Hepatocyte (in vitro differentiated cells): ENCODE data around the gene NDST1. TPM values are rescaled to one million over a fixed set of nuclear protein-coding genes. Genes with fewer than 3 reads are reported as not detected.

Experiments used
- DNase-seq: peaks from one replicate; pipeline ENCODE4 v3.0.0-alpha.2; 2016; ENCODE audit warnings: low spot score
- H2AFZ ChIP-seq: fragments of 200-600 bp; sonication (generic); 2 replicates; pipeline ENCODE4 v1.6.0; 2016; ENCODE audit warnings: antibody characterized with exemption, mild to moderate bottlenecking
- H3K27ac ChIP-seq: fragments of 200-600 bp; sonication (generic); 2 replicates; pipeline ENCODE4 v1.5.1; 2016; ENCODE audit warnings: mild to moderate bottlenecking
- H3K27me3 ChIP-seq: fragments of 200-600 bp; sonication (generic); 2 replicates; pipeline ENCODE4 v1.6.1; 2016
- H3K36me3 ChIP-seq: fragments of 200-600 bp; sonication (generic); replicated peaks from 2 replicates; pipeline ENCODE4 v1.5.1; 2016; ENCODE audit warnings: low read depth; ENCODE audit not compliant: insufficient read depth
- H3K4me1 ChIP-seq: fragments of 200-600 bp; sonication (generic); 2 replicates; pipeline ENCODE4 v1.5.1; 2016; ENCODE audit warnings: mild to moderate bottlenecking, moderate library complexity; ENCODE audit not compliant: insufficient read depth
- H3K4me2 ChIP-seq: fragments of 200-600 bp; sonication (generic); 2 replicates; pipeline ENCODE4 v1.6.0; 2016
- H3K4me3 ChIP-seq: fragments of 200-600 bp; sonication (generic); 2 replicates; pipeline ENCODE4 v1.5.1; 2016; ENCODE audit warnings: mild to moderate bottlenecking
- H3K79me2 ChIP-seq: fragments of 200-600 bp; sonication (generic); 2 replicates; pipeline ENCODE4 v1.6.0; 2017; ENCODE audit warnings: mild to moderate bottlenecking
- H3K9me2 ChIP-seq: fragments of 200-600 bp; sonication (generic); replicated peaks from 2 replicates; pipeline ENCODE4 v1.6.0; 2017; ENCODE audit warnings: mild to moderate bottlenecking; ENCODE audit not compliant: insufficient read depth
- H3K9me3 ChIP-seq: fragments of 200-600 bp; sonication (generic); 2 replicates; pipeline ENCODE4 v1.5.1; 2016; ENCODE audit warnings: low read depth, mild to moderate bottlenecking
- H4K20me1 ChIP-seq: fragments of 200-600 bp; sonication (generic); 2 replicates; pipeline ENCODE4 v1.6.0; 2016; ENCODE audit warnings: mild to moderate bottlenecking; ENCODE audit not compliant: insufficient read depth, poor library complexity, severe bottlenecking
- EZH2 ChIP-seq: fragments of 200-600 bp; sonication (generic); IDR thresholded peaks from 2 replicates; pipeline ENCODE4 v1.6.1; 2016; ENCODE audit warnings: antibody characterized with exemption, mild to moderate bottlenecking, borderline replicate concordance
- EZH2phosphoT487 ChIP-seq: fragments of 200-600 bp; sonication (generic); IDR thresholded peaks from one replicate; pipeline ENCODE4 v1.6.1; 2018; ENCODE audit warnings: antibody characterized with exemption, mild to moderate bottlenecking, low read depth, moderate library complexity; ENCODE audit not compliant: unreplicated experiment, severe bottlenecking
- WGBS: methylation state at CpG from one replicate; pipeline ENCODE4 v1.1.6; 2016; ENCODE audit warnings: low lambda C conversion rate; ENCODE audit errors: missing lambda C conversion rate; 5-methylcytosine and 5-hydroxymethylcytosine counted together
- polyA plus RNA-seq: library from polyadenylated mRNA; unstranded; fragments of >200 nt; fragmentation: Nextera tagmentation; extraction: Ambion mirVana; gene quantifications from 2 replicates; pipeline ENCODE4 v1.2.1, GENCODE V29; 2016
- total RNA-seq: library from RNA; depleted of rRNA; stranded (reverse); fragments of >200 nt; gene quantifications from 2 replicates; pipeline ENCODE4 v1.2.3, GENCODE V29; 2014
- TF ChIP-seq, protein P1 (sequence below): fragments of 200-600 bp; sonication (generic); IDR thresholded peaks from 2 replicates; pipeline ENCODE4 v1.5.1; 2016; ENCODE audit warnings: antibody characterized with exemption, mild to moderate bottlenecking; ENCODE audit not compliant: poor library complexity

Gene NDST1
- total and polyA plus RNA-seq, 2 experiments from 2014 or later, result 42.5 to 85.1 TPM

GRCh38 chr5:150519560-150519945, 11.6 kb downstream of the NDST1 start:
- Histone ChIP-seq H2AFZ (no peak overlapping the region), H3K4me2 (no peak overlapping the region), H3K79me2 (peaks cover 88% of the 10 kb centered on the region), H3K4me3 (no peak overlapping the region), H3K27ac (peak overlapping the region; percentile 54), H3K4me1 (peaks cover 64% of the 10 kb centered on the region), H3K9me3 (no peaks in the 10 kb centered on the region), H3K36me3 (no peaks in the 10 kb centered on the region), H3K27me3 (no peaks in the 10 kb centered on the region), H4K20me1 (peaks cover 41% of the 10 kb centered on the region), H3K9me2 (no peaks in the 10 kb centered on the region)
- TF ChIP-seq EZH2phosphoT487 (no peak), EZH2 (no peak)
- TF ChIP-seq, protein P1, sequence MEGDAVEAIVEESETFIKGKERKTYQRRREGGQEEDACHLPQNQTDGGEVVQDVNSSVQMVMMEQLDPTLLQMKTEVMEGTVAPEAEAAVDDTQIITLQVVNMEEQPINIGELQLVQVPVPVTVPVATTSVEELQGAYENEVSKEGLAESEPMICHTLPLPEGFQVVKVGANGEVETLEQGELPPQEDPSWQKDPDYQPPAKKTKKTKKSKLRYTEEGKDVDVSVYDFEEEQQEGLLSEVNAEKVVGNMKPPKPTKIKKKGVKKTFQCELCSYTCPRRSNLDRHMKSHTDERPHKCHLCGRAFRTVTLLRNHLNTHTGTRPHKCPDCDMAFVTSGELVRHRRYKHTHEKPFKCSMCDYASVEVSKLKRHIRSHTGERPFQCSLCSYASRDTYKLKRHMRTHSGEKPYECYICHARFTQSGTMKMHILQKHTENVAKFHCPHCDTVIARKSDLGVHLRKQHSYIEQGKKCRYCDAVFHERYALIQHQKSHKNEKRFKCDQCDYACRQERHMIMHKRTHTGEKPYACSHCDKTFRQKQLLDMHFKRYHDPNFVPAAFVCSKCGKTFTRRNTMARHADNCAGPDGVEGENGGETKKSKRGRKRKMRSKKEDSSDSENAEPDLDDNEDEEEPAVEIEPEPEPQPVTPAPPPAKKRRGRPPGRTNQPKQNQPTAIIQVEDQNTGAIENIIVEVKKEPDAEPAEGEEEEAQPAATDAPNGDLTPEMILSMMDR, result no peak
- DNase-seq, result no peak
- 96% methylated on average over 10 of the region's 10 CpGs for WGBS

DNA sequence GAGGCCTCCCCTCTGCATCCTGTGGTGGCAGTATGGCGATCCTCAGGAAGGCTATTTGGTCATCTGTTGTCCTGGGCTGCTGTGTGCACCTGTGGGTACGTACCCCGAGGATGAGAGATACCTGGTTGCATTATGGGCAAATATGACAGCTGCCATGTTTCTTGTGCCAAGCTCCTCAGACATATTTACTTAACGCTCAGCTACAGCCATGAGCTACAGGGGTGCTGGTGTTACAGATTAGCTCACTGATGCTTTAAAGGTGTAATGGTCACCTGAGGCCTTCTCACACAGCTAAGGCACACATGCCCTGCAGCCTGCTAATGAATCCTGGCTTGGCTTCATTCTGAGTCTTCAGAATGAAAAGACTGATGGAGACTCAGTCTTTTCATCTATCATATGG, 12.0 kb downstream of the NDST1 start:
- Histone ChIP-seq H3K27me3 (no peaks in the 10 kb centered on the region), H3K4me1 (peaks cover 64% of the 10 kb centered on the region), H4K20me1 (peaks cover 40% of the 10 kb centered on the region), H3K4me2 (no peak overlapping the region), H3K36me3 (no peaks in the 10 kb centered on the region), H3K4me3 (no peak overlapping the region), H3K9me3 (no peaks in the 10 kb centered on the region), H3K9me2 (no peaks in the 10 kb centered on the region), H2AFZ (no peak overlapping the region), H3K79me2 (peaks cover 88% of the 10 kb centered on the region), H3K27ac (peak overlapping the region; percentile 54)
- 91% methylated on average over 4 of the region's 4 CpGs for WGBS
- no peak for DNase-seq
- TF ChIP-seq, protein P1, result no peak
- TF ChIP-seq EZH2phosphoT487 (no peak), EZH2 (no peak)

DNA sequence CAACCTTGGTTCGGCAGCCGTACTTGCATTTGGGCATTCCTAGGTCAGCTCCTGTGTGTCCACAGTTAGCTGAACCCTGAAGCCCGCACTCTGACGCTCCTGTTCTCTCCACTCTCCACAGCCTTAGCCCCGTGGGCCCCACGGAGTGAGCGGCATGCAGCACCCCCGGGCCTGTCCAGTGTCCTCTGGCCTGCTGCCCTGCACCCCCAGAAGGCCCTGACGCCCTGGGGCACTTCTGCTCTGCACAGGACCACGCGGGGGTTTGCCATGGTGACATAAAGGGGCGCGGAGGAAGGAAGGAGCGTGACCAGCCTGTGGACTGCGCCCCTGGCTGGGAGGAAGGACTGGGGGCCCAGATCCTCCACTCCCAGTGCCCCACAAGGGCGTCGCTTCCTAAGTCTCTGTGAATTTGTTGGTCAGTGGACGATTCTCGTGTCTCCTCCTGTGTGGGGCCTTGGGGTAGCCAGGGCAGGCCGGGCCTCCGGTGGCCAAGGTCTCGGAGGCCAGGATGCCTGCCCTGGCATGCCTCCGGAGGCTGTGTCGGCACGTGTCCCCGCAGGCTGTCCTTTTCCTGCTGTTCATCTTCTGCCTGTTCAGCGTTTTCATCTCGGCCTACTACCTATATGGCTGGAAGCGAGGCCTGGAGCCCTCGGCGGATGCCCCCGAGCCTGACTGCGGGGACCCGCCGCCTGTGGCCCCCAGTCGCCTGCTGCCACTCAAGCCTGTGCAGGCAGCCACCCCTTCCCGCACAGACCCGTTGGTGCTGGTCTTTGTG, 13.0 kb downstream of the NDST1 start:
- Histone ChIP-seq H2AFZ (no peak overlapping the region), H3K9me3 (no peaks in the 10 kb centered on the region), H3K27ac (peak overlapping the region; percentile 62), H3K4me3 (no peak overlapping the region), H3K36me3 (no peaks in the 10 kb centered on the region), H3K4me2 (no peak overlapping the region), H4K20me1 (peaks cover 40% of the 10 kb centered on the region), H3K9me2 (no peaks in the 10 kb centered on the region), H3K79me2 (peaks cover 88% of the 10 kb centered on the region), H3K4me1 (peaks cover 55% of the 10 kb centered on the region), H3K27me3 (no peaks in the 10 kb centered on the region)
- WGBS, result 93% methylated on average over 33 of the region's 38 CpGs
- TF ChIP-seq EZH2 (no peak), EZH2phosphoT487 (no peak)
- TF ChIP-seq, protein P1, result no peak
- DNase-seq, result no peak

DNA sequence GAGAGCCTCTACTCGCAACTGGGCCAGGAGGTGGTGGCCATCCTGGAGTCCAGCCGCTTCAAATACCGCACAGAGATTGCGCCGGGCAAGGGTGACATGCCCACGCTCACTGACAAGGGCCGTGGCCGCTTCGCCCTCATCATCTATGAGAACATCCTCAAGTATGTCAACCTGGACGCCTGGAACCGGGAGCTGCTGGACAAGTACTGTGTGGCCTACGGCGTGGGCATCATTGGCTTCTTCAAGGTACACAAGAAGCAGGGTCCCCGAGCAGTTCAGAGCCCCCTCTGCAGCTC, 13.5 kb downstream of the NDST1 start:
- H4K20me1 ChIP-seq, result peaks cover 39% of the 10 kb centered on the region
- 96% methylated on average over 14 of the region's 14 CpGs for WGBS
- H3K27me3 ChIP-seq, result no peaks in the 10 kb centered on the region
- peak overlapping the region; percentile 62 for H3K27ac ChIP-seq
- no peak for TF ChIP-seq EZH2phosphoT487
- TF ChIP-seq, protein P1, result no peak
- H2AFZ ChIP-seq, result no peak overlapping the region
- H3K79me2 ChIP-seq, result peaks cover 88% of the 10 kb centered on the region
- no peak for DNase-seq
- H3K9me2 ChIP-seq, result no peaks in the 10 kb centered on the region
- no peak overlapping the region for H3K4me2 ChIP-seq
- H3K4me1 ChIP-seq, result peaks cover 52% of the 10 kb centered on the region
- no peak overlapping the region for H3K4me3 ChIP-seq
- no peaks in the 10 kb centered on the region for H3K9me3 ChIP-seq
- no peaks in the 10 kb centered on the region for H3K36me3 ChIP-seq
